ENCODE results near the gene PPHLN1.

The PPHLN1 gene

DNA sequence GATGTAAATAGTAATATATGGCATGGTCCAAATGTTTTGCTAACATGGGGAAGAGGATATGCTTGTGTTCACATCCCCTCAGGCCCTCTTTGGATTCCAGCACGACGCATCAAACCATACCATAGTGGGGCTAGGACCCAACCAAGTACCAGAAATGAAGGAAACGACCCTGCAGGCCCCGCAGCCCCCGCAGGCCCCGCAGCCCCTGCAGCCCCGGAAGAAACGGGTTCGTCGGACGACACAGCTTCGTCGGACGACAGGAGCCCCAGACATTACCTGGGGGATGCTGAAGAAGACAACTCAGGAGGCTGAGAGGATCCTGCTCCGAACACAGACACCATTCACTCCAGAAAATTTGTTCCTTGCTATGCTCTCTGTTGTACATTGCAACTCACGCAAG, 119.9 kb downstream of the PPHLN1 start:
- no peak for DNase-seq

DNA sequence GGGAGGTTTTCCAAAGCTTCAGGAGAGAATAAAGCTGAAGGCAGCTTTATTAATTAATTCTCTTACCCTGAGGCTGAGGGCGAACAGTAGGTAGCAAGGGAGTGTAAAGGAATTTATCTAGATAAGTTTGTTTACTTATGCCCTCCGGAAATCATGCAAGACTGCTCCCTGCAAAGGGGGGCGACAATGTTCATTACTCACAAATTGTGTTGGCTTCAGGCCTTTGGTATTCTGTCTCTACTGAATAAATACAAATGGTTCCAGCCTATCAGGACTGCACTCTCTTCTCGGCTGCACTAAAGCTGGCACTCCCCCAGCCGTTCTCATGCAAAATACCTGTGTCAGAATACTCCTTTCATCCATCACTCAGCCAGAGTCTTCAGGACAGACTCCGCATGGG, 120.8 kb downstream of the PPHLN1 start:
- no peak for DNase-seq

GRCh38 chr12:42447371-42447786, 121.4 kb downstream of the PPHLN1 start:
- DNase-seq: no peak

GRCh38 chr12:42448841-42449240, 122.9 kb downstream of the PPHLN1 start:
- no peak for DNase-seq

DNA sequence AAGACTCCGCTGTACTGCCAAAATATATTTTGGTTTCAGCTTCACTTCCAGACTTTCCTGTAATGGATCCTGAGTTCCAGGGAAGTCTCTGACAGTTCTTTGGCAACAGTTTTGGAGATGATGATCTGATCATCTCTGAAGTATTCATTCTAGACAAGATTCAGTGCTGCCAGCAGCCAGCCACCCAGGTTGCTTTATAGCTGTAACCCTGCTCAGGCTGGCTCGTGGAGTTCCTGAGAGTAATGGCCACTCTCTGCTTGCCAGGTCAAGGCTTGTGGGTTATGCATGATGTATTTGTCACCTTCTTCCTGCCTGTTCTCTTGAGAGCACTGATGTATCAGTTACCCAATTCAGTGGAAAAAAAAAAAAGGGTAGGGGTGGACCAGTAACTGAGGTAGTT, 124.3 kb downstream of the PPHLN1 start:
- DNase-seq: no peak

DNA sequence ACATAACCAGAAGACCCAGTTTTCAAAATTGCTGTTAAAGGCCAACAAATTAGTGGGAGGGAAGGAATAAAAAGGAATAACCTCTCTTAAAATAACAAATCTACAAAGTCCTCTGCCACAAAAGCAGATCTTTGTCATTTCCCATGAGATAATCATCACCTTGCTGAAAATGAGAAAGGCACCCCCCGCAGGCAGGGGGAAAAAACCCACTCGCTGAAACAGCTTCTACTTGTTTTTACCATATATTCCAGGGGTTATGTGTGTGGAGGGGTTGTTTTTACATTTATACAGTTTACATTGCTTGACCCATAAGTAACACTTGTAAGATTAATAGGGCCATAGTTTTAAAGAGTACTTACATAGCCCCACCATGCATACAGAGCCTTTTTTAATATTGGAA, 132.6 kb downstream of the PPHLN1 start:
- DNase-seq: no peak

DNA sequence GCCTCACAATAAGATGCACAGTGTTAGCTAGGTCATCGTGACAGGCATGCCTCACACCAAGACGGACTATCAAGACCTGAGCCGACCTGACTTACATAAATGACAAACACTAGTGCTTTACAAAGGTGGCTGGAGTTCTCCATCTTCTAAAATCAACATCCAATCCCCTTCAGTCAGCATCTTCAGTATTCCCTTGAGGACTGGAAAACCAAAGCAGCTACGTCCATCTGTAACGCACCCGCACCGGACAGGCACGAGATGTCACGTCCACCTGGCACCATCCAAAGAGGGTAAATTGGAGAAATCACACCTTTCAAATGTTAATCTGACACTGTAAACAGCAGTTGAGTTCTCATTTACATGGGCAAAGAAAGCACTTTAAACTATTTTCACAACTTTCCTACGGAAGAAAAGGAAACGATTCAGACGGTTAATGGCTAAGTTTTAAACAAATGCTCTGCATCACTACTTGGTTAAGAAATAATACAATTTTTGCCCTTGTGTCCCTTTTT, 133.4 kb downstream of the PPHLN1 start:
- no peak for DNase-seq

DNA sequence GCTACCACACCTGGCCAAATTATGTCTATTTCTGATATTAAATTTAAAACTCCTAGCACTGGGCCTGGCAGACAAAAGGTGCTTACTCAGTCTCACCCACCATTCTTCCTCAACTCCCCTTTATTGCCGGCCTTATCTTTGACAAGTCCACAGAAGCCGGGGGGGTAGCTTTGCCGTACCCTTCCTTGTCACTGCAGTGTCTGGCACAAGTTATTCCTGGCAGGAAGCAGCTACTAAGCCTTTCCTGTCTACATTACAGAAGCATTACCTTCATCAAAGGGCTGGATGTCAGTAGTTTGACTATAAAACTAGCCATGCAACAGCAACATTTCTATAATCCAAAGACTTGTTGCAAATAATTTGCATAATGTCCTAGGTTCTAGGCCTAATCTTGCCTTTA, 136.5 kb downstream of the PPHLN1 start:
- no peak for DNase-seq

GRCh38 chr12:42463671-42464070, 137.7 kb downstream of the PPHLN1 start:
- DNase-seq: no peak

- no peak for DNase-seq
Measured at GRCh38 chr12:42468341-42468821, 142.4 kb downstream of the PPHLN1 start.

DNA sequence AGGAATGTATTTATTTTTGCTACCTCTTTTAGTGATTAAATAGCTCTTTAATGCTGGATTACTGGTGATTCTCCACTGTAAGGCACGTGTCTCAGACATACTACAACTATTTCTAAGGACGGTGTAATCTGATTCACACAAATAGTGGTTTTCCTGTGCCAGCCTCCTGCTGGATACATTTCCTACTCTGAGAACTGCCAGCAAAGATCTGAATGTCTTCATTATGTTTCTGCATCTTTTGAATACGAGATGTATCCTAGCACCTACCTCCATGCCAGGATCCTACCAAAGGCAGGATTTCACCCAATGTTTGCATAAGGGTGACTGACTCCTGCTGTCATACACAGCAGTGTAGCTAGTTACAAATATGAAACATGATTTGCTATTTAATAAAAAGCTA, 143.0 kb downstream of the PPHLN1 start:
- DNase-seq: no peak

- DNase-seq: peak; percentile 55
Measured at GRCh38 chr12:42469355-42470175, 143.6 kb downstream of the PPHLN1 start.

GRCh38 chr12:42472376-42472775, 146.4 kb downstream of the PPHLN1 start:
- no peak for DNase-seq

DNA sequence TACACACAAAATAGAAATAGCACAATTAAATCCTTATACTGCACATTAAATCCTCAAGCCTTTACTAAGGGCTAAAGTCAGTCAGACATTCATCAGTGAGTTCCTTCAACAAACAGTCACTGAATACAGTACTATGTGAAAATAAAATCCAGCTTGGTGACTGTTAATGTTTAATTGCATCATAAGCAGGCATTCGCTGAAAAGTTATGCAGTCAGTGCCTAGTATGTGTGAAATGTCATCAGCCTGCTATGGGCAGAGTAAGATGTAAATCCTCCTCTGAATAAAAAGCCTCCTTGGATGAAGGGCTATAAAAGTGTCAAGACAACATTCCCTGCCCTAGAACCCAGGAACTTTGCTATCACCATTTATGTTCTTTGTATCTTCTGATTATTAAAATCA, 147.2 kb downstream of the PPHLN1 start:
- no peak for DNase-seq

GRCh38 chr12:42473561-42473960, 147.6 kb downstream of the PPHLN1 start:
- DNase-seq: no peak

- DNase-seq: peak; percentile 7
Measured at GRCh38 chr12:42474391-42474790, 148.4 kb downstream of the PPHLN1 start.

GRCh38 chr12:42475106-42475505, 149.1 kb downstream of the PPHLN1 start:
- no peak for DNase-seq

GRCh38 chr12:42477941-42478340, 152.0 kb downstream of the PPHLN1 start:
- no peak for DNase-seq

- DNase-seq: no peak
Measured at GRCh38 chr12:42481368-42481767, 155.4 kb downstream of the PPHLN1 start.

GRCh38 chr12:42482041-42482747, 156.2 kb downstream of the PPHLN1 start:
- no peak for DNase-seq

DNA sequence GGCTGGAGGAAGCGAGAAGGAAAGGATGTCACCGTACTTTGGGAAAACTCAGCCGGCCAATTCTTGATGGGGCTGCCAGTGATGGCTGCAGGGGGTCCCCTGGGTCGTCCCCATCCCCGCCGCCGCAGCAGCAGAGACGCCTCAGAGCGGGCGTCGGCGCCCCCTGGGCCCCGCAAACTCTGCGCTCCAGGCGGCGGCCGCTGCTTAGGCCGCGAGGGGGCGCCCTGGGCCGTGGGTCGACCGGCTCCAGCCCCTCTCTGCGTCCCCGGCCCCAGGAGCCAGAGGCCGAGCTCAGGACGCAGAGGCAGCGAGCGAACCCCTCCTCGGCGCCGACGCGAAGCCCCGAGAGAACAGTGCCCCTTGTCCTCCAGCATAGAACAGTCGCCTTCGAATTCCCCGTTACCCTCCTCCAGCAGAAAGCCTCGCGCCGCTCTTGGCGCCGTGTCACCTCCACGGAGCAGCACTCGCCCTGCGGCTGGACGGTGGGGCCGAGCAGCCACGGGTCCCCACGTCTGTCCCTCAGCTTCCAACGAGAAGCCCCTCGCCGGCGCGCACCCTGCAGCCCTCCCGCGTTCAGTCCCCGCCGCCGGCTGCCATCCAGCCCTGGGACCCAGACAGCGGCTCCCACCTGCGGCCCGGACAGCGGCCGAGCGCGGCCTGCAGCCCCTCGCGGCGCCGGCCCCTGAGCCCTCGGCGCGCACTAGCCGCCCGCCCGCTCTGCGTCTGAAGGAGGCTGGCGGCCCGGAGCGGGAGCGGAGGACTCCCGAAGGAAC, 157.0 kb downstream of the PPHLN1 start:
- DNase-seq: peak; percentile 53

DNA sequence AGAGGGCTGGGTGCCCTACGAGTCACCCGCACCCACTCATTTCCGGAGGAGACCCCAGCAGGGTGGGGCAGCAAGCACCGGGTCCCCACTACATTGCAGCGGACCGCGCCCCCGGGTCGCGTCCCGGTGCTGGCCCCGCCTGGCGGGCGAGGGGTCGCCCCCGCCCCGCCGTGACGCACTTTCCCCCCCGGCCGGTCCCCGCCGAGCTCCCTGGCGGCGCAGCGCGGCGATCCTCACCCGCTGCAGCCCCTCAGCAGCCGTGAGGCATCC, 157.5 kb downstream of the PPHLN1 start:
- DNase-seq: no peak

GRCh38 chr12:42484996-42485395, 159.0 kb downstream of the PPHLN1 start:
- DNase-seq: no peak

DNA sequence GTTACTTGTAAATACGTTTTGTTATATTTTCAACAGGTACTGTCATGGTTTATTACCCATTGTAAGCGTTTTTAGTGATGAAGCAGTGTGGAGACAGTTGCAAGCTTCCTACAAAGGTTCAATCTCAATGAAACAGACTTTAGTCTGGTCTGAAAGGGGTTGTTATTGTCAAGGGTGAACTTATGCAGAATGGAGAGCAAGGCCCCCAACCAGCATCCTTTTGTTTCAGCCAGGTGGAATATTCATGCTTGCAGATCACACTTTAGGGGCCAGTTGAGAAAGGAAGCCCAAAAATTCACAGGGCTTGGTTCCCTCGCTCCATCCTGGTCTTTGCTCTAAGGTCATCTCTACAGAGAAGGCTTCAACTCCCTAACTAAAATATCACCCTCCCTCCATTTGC, 159.9 kb downstream of the PPHLN1 start:
- no peak for DNase-seq
